ENCODE measurements around the gene CCDC167.
"Not testable (repeated sequence)": the region's sequence is repeated elsewhere in the genome, so short reads cannot be mapped to it uniquely, and the experiment has no call there.

Gene CCDC167

DNA sequence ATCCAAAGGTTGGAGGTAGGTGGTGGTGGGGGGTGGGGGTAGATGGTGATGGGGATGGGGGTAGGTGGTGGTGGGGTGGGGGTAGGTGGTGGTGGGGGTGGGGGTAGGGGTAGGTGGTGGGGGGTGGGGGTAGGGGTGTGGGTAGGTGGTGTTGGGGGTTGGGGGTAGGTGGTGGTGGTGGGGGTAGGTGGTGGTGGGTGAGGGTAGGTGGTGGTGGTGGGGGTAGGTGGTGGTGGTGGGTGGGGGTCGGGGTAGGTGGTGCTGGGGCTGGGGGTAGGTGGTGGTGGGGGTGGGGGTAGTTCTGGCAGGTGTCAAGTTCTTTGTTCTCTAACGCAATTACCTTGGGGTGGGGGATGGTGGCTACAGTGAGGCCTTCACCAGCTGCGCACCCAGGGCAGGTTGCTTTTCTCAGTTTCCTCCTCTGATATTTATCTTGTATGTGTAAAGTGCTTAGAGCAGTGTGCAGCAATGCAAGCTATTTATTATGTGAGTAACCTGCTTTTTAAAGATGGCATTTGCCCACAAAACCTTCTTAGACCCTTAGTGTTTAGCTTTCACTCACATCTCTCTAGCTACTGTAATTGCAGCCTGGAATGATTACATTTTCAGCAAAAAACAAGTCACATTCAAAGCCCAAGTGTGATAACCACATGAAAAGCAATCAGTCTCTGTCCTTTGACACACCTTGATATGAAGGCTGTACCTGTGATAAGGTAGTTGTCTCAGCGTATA, 8.2 kb upstream of the CCDC167 start:
- DNase-seq (ENCODE audit: low spot score), result no peak

DNA sequence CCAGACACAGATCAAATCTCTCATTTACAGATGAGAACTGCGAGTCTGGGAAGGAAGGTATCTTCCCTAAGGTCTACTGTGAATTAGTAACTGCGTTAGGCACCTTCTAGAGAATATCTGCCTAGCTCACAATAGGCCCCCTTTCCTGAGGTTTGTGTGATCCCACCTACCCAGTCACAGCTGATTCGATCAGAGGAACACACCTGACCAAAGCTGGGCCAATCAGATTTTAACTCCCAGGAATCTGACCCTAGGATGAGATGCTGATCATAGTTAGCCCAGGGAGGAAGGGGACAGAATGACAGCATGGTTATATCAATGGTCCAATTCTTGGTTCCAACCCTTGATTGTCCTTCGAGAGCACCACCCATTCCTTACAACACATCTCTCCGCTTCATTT, 7.4 kb upstream of the CCDC167 start:
- no peak for DNase-seq (ENCODE audit: low spot score)

- DNase-seq (ENCODE audit: low spot score), result no peak
These were observed 6.8 kb upstream of the CCDC167 start for GRCh38 chr6:37506479-37506878.

DNA sequence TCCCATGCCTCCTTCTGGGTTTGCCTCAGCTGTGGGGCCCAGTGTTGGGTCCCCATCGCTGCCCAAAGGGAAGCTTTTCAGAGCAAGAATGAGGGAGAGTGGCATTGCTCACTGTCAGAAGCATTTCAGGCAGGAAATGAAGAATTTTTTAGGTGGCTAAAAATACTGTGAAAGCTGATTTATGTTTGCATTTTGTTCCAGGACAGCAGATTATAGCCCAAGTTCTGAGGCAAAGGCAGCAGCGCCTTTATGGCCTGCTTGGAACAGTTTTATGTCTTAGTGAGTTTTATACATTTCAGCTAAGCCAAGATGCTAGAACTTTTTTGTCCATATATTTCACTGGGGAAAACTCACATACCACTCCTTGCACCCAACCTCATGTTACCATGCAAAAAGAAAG, 4.3 kb upstream of the CCDC167 start:
- no peak for DNase-seq (ENCODE audit: low spot score)

- no peak for DNase-seq (ENCODE audit: low spot score)
These were observed 3.7 kb upstream of the CCDC167 start for GRCh38 chr6:37503309-37503965.

GRCh38 chr6:37502703-37503291, 3.1 kb upstream of the CCDC167 start:
- no peak for DNase-seq (ENCODE audit: low spot score)

GRCh38 chr6:37501632-37502491, 2.2 kb upstream of the CCDC167 start:
- no peak for DNase-seq (ENCODE audit: low spot score)

DNA sequence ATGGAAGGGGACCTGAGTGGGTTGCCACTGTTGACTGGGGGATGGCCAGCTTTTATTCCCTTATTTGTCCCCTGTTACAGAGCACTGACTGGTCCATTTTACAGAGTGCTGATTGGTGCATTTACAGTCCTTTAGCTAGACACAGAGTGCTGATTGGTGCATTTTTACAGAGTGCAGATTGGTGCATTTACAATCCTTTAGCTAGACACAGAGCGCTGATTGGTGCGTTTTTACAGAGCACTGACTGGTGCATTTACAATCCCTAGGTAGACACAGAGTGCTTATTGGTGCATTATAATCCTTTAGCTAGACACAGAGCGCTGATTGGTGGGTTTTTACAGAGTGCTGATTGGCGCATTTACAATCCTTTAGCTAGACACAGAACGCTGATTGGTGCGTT, 1.2 kb upstream of the CCDC167 start:
- DNase-seq (ENCODE audit: low spot score), result not testable (repeated sequence)

DNA sequence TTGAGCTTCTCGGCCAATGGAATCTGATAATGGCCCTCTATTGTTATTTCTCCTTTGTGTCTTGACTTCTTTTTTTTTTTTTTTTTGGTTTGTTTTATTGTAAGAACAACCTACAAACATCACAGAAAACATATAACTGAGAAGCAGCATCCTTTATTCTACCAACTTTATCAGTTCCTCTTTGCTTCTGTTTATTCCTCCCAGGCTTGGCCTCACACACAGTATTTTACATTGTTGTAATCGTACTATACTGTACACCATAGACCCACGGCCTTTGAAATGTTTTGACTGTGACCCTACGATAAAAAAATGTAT, 558 bp upstream of the CCDC167 start:
- no peak for DNase-seq (ENCODE audit: low spot score)

GRCh38 chr6:37496951-37497885, 2.5 kb downstream of the CCDC167 start:
- DNase-seq (ENCODE audit: low spot score), result no peak

DNA sequence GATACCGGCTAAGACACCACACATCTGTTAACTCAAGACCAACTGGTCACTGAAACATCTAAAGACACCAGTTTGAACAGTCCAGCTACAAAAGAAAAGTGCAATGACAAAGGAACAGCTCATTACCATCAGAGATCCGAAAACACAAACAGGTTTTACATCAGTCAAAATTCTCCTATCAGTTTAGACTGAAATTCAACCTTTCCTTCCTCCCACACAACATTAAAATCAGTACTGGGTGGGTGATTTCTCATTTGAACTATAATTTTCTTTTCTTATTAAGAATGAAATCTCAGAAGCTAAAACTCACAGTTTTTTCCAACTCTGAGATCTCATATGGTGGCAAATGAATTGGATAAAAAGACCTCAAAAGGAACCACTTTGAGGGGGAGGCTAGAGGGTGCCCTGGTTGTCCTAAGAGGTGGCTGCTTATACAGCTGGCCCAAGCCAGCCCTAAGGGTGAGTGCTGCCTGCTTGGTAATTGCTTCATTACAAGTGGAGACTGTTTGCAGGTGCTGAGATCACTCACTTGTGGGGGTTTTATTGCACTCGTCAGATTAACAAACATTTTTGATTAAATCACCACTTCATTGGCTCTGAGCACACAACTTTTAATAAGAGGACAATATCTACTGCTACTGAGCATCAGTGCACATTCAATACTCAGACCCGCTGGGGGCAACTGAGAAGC, 4.3 kb downstream of the CCDC167 start:
- no peak for DNase-seq (ENCODE audit: low spot score)

DNA sequence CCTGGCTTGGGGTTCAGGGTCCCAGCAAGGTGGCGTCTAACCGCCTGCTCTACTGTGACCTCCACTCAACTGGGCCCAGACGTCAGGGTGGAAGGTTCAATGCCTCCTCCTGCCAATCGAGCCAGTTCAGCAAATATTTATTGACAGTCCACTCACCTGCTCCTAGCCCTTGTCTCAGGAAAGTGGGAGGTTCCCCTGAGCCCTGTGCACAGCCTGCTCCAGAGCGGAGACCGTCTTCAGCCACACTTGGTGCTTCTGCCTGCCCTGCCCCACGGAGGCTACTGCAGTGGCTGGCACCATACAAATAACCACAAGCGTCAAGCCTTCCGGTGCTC, 6.1 kb downstream of the CCDC167 start:
- DNase-seq (ENCODE audit: low spot score), result no peak

- no peak for DNase-seq (ENCODE audit: low spot score)
These were observed 6.6 kb downstream of the CCDC167 start for GRCh38 chr6:37492991-37493660.

DNA sequence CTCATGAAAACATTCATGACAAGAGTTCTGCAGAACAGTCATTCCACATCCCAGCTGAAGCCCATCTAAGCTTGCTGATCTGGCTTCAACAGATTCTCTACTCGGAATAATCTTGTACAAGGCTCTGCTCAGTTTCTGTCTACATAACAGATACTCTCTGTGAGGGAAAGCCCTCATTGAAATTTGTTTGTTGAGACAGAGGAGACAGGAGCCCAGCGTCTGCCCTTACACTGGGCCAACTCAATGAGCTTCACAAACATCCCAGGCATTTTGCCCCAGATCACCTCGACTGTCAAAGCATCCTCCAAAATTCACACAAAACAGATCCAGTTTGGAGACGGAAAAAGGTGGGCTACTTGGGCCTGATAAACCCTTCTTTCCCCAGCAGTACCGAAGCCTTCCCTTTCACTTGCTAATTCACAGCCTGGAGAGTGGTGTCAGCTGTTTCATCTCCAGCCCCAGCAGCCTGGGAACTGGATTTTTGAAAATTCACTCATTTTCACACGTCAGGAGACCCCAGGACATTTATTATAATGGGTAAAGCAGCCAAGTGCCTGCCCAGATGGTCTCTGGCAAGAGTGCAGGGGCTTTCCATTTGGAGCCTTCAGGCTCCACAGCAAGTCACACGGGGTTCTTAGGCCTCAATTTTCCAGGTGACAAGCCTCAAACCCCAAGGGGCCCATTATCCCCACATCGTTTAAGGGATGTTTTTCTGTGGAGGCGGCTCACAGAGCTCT, 7.3 kb downstream of the CCDC167 start:
- DNase-seq (ENCODE audit: low spot score), result no peak

DNA sequence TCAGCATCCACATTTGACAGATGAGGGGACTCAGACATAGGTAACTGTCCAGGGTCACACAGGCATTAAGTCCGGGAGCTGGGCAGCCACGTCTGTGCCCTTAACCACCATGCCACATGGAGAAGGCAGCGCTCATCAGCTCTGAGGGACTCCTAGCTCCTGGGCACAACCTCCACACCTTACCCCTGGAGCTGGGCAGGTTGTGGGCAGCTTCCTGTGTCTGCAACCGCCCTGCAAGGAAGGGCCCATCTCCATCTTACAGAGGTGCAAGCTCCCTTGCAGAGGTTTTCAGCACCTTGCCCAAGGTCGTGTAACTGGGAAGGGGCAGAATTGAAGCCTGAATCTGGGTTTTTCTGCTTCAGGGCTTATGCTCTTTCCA, 7.9 kb downstream of the CCDC167 start:
- no peak for DNase-seq (ENCODE audit: low spot score)

DNA sequence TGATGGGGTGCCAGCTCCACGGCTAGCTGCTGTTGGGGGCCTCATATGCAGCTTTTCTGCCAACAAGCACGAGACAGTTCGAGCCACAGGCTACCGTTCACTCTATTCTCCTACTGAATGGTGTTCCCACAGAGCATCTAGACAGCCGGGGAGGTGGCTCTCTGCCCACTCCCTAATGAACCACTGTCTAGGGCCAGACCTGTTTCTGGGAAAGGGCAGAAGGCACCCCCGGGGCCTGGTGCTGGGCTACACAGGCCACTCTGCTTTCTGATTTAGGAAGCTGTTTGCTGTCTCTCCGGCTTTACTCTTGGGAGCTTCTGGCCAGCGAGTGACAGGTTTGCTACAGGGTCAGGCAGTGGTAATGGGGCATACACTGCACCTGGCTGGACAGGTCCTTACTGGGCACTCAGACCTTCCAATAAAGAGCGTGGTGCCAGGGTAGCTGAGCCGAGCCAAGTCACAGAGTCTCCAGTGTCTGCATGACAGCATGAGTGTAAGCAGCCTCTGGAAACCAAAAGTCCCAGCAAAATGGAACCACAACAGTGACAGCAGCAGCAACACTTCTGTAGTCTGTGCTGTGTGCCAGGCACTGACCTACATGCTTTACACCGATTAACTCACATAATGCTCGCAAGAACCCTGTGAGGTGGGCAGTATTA, 8.4 kb downstream of the CCDC167 start:
- DNase-seq (ENCODE audit: low spot score), result no peak

DNA sequence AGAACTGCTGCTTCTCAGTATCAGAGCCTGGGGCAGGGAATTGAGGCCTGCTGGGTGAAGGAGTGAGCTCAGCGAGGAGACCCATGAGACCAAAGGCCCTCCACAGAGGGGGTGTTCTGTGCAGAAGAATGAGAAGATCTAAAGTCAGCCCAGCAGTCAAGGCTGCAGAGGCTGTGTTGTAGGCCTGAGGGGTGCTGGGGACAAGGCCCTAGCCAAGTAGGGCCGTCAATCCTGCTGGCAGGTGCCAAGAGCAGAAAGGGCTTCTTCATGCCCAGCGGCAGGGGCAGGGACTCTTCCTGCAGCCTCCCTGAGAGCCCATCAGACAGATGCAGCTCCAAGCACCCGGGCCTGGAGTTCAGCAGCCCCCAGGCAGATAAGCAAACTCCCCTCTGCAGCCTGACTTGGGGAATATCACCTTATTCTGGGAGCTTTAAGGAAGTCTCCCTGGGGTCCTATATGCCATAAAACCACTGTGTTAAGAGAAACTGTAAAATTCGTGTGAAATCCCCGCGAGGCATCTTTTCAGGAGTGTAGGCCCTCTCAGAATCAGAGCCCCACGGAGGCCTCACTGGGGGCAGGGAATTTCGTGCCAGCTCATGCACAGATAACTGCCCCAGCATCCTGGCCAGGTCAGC, 9.0 kb downstream of the CCDC167 start:
- no peak for DNase-seq (ENCODE audit: low spot score)

- DNase-seq (ENCODE audit: low spot score), result no peak
These were observed 9.9 kb downstream of the CCDC167 start for GRCh38 chr6:37489697-37490336.
